ENCODE results near the gene ELP5. TPM values are rescaled to one million over a fixed set of nuclear protein-coding genes. Genes with fewer than 3 reads are reported as not detected.
A peak's percentile ranks its signal among the peaks of the same experiment; 100 is the strongest.

ELP5 gene
- total RNA-seq, 2 donors from 2014 or later: 34.4 to 77.9 TPM

DNA sequence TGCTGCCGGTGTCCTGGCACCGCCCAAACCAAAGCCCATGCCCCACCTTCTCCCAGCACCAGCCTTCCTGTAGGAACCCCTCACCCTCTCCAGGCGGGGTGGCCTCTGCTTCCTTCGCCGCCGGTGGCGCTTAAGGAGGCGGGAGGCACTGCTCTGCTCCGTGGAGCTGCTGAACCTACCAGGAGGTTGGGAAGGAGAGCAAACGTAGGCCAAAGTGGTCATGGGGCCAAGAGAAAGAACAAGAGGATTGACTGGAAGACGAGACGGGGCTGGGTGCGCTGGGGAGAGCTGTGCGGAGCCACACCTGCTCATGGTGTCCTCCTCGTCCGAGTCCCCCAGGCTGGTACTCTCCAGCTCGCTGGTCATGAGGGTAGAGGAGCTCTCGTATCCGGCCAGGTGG, 22.5 kb upstream of the ELP5 start:
- TF ChIP-seq, protein P1, sequence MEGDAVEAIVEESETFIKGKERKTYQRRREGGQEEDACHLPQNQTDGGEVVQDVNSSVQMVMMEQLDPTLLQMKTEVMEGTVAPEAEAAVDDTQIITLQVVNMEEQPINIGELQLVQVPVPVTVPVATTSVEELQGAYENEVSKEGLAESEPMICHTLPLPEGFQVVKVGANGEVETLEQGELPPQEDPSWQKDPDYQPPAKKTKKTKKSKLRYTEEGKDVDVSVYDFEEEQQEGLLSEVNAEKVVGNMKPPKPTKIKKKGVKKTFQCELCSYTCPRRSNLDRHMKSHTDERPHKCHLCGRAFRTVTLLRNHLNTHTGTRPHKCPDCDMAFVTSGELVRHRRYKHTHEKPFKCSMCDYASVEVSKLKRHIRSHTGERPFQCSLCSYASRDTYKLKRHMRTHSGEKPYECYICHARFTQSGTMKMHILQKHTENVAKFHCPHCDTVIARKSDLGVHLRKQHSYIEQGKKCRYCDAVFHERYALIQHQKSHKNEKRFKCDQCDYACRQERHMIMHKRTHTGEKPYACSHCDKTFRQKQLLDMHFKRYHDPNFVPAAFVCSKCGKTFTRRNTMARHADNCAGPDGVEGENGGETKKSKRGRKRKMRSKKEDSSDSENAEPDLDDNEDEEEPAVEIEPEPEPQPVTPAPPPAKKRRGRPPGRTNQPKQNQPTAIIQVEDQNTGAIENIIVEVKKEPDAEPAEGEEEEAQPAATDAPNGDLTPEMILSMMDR (IDR thresholded peaks at IDR 0.05): no peak
- no peak for DNase-seq
- no peaks in the 10 kb centered on the region for H3K27me3 ChIP-seq
- no peak overlapping the region for H3K9ac ChIP-seq (ENCODE audit: low read depth in 2 of 2, low read length in 2 of 2)
- intact Hi-C loops (cut with DNase I): no loop called here
- H3K4me1 ChIP-seq: peaks cover under 1% of the 10 kb centered on the region
- no peaks in the 10 kb centered on the region for H3K9me3 ChIP-seq
- no peak overlapping the region for H3K27ac ChIP-seq
- no peak overlapping the region for H3K4me3 ChIP-seq
- H3K36me3 ChIP-seq: peaks cover 19% of the 10 kb centered on the region

DNA sequence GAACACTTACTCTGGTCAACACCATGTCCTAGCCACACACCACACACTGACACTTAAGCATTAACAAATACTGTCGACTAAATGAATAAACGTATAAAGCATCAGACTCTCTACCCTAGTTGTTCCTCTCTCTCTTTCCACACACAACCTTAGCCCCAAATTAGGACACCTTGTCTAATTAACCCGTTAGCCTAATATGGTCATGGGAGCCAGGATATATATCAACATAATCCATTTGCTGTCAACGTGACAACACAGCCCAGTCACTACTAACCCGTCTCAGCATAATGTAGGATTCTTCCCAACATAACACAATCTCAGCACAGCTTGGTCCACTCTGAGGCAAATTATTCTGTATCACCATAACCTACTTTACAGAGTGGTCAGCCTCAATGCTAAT, 19.9 kb upstream of the ELP5 start:
- intact Hi-C loops (cut with DNase I): no loop called here

GRCh38 chr17:7233701-7234082, 18.3 kb upstream of the ELP5 start:
- H3K27ac ChIP-seq: peak overlapping the region; percentile 91
- no peaks in the 10 kb centered on the region for H3K9me3 ChIP-seq
- H3K27me3 ChIP-seq: no peaks in the 10 kb centered on the region
- TF ChIP-seq, protein P1 (IDR thresholded peaks at IDR 0.05): no peak
- peaks cover 14% of the 10 kb centered on the region for H3K4me1 ChIP-seq
- H3K9ac ChIP-seq (ENCODE audit: low read depth in 2 of 2, low read length in 2 of 2): peak overlapping the region; percentile 88 to 93
- intact Hi-C loops (cut with DNase I): no loop called here
- peak overlapping the region; percentile 90 for H3K4me3 ChIP-seq
- no peak for DNase-seq
- peaks cover 18% of the 10 kb centered on the region for H3K36me3 ChIP-seq

More for the DNA sequence above, 19.9 kb upstream of the ELP5 start:
- no peak for DNase-seq
- Histone ChIP-seq H3K4me1 (peaks cover 14% of the 10 kb centered on the region), H3K27ac (no peak overlapping the region), H3K27me3 (no peaks in the 10 kb centered on the region), H3K9me3 (no peaks in the 10 kb centered on the region), H3K36me3 (peaks cover 19% of the 10 kb centered on the region), H3K4me3 (no peak overlapping the region), H3K9ac (ENCODE audit: low read depth in 2 of 2, low read length in 2 of 2) (no peak overlapping the region)
- TF ChIP-seq, protein P1 (IDR thresholded peaks at IDR 0.05): no peak

- TF ChIP-seq, protein P1 (IDR thresholded peaks at IDR 0.05): no peak
- peaks cover 11% of the 10 kb centered on the region for H3K36me3 ChIP-seq
- H3K27ac ChIP-seq: peak within 1 kb of the TSS; percentile 91
- peak within 1 kb of the TSS; percentile 88 to 93 for H3K9ac ChIP-seq (ENCODE audit: low read depth in 2 of 2, low read length in 2 of 2)
- H3K4me3 ChIP-seq: peak within 1 kb of the TSS; percentile 90
- intact Hi-C loops (cut with DNase I): no loop called here
- no peaks in the 10 kb centered on the region for H3K27me3 ChIP-seq
- no peaks in the 10 kb centered on the region for H3K9me3 ChIP-seq
- peak; percentile 97 for DNase-seq
- H3K4me1 ChIP-seq: peaks cover 14% of the 10 kb centered on the region
Observed at GRCh38 chr17:7234083-7234951, 17.7 kb upstream of the ELP5 start, which contains the start of gene DVL2. Gene DVL2 (minus strand): TSS chr17:7234517. CDS start chr17:7234262, 255 bp downstream.

- DNase-seq: no peak
- TF ChIP-seq, protein P1 (IDR thresholded peaks at IDR 0.05): no peak
- Histone ChIP-seq H3K9me3 (no peaks in the 10 kb centered on the region), H3K4me3 (no peak overlapping the region), H3K36me3 (peaks cover 5% of the 10 kb centered on the region), H3K4me1 (peaks cover 26% of the 10 kb centered on the region), H3K27me3 (no peaks in the 10 kb centered on the region), H3K9ac (ENCODE audit: low read depth in 2 of 2, low read length in 2 of 2) (peak overlapping the region in 1 of 2 donors; percentile 16), H3K27ac (peak overlapping the region; percentile 91)
- intact Hi-C loops (cut with DNase I): no loop called here
Observed at GRCh38 chr17:7235693-7236665, 16.0 kb upstream of the ELP5 start.
